Measurements from ENCODE around the gene TXNRD1. TPM values are rescaled to one million over a fixed set of nuclear protein-coding genes. Genes with fewer than 3 reads are reported as not detected.
"Not testable (repeated sequence)": the region's sequence is repeated elsewhere in the genome, so short reads cannot be mapped to it uniquely, and the experiment has no call there.

TXNRD1 gene
- total and polyA plus RNA-seq, 5 donors from 2014 or later = 26.5 to 47.7 (median 34.2) TPM

DNA sequence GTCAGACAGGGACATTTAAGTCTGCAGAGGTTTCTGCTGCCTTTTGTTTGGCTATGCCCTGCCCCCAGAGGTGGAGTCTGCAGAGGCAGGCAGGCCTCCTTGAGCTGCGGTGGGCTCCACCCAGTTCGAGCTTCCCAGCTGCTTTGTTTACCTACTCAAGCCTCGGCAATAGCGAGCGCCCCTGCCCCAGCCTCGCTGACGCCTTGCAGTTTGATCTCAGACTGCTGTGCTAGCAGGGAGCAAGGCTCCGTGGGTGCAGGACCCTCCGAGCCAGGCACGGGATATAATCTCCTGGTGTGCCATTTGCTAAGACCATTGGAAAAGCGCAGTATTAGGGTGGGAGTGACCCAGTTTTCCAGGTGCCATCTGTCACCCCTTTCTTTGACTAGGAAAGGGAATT, 178.5 kb downstream of the TXNRD1 start:
- not testable (repeated sequence) for H3K27me3 Mint-ChIP-seq; H3K4me1 Mint-ChIP-seq; ATAC-seq (ENCODE audit: low read depth in 2 of 2); DNase-seq; H3K4me3 ChIP-seq (ENCODE audit: low read depth, low read length); H3K4me3 Mint-ChIP-seq; H3K36me3 ChIP-seq (ENCODE audit: control insufficient read depth, insufficient read depth, low read length); H3K36me3 Mint-ChIP-seq; H3K27ac ChIP-seq (ENCODE audit: insufficient read depth, low read length, poor library complexity, severe bottlenecking); H3K4me1 ChIP-seq (ENCODE audit: control insufficient read depth, insufficient read depth, low read length, poor library complexity, severe bottlenecking); H3K27ac Mint-ChIP-seq; H3K9me3 ChIP-seq (ENCODE audit: control insufficient read depth in 2 of 2, low read length in 2 of 2); H3K27me3 ChIP-seq (ENCODE audit: control insufficient read depth, insufficient read depth, low read length)
- H3K9me3 Mint-ChIP-seq = peaks cover 0 to 12% (median 6%) of the 10 kb centered on the region in 7 donors

Other genes starting within 250 kb of the TXNRD1 start
- gene TDG, start 249.9 kb upstream of the TXNRD1 start, total RNA-seq = 26.7 TPM
- 10 to 100 TPM; 18.6 to 23.0 (median 21.3) TPM for gene TDG, start 249.9 kb upstream of the TXNRD1 start, polyA plus RNA-seq
- gene GLT8D2, start 165.6 kb upstream of the TXNRD1 start, total RNA-seq = not detected
- gene GLT8D2, start 165.6 kb upstream of the TXNRD1 start, polyA plus RNA-seq = not detected
- 14.9 TPM for gene HCFC2, start 151.2 kb upstream of the TXNRD1 start, total RNA-seq
- gene HCFC2, start 151.2 kb upstream of the TXNRD1 start, polyA plus RNA-seq = 1 to 10 TPM; 5.1 to 9.3 (median 7.5) TPM
- gene NFYB, start 77.6 kb upstream of the TXNRD1 start, total RNA-seq = 15.4 TPM
- gene NFYB, start 77.6 kb upstream of the TXNRD1 start, polyA plus RNA-seq = 10 to 100 TPM; 30.7 to 48.0 (median 44.2) TPM
- gene EID3, start 88.0 kb downstream of the TXNRD1 start, total RNA-seq = 14.8 TPM
- 10 to 100 TPM; 10.8 to 15.6 (median 13.0) TPM for gene EID3, start 88.0 kb downstream of the TXNRD1 start, polyA plus RNA-seq
- 192 TPM for gene CHST11, start 241.2 kb downstream of the TXNRD1 start, total RNA-seq
- 100 to 1,000 TPM in 2 of 4 donors, 10 to 100 TPM in 2; 70.2 to 114 (median 99.5) TPM for gene CHST11, start 241.2 kb downstream of the TXNRD1 start, polyA plus RNA-seq

All from CD4-positive, CD25-positive, alpha-beta regulatory T cell (primary cell).